ENCODE measurements around the gene CD274.
"Not testable (repeated sequence)": the region's sequence is repeated elsewhere in the genome, so short reads cannot be mapped to it uniquely, and the experiment has no call there.

CD274 gene

GRCh38 chr9:5427005-5427404, 23.3 kb upstream of the CD274 start:
- peaks cover 0 to 1% (median 0%) of the 10 kb centered on the region in 11 experiments; a peak in 1 of 22 replicates for H3K9me3 ChIP-seq (replicated peaks in 1 of 11)
- H3K4me1 ChIP-seq: no peaks in the 10 kb centered on the region
- TF ChIP-seq Cebpa-rat (IDR thresholded peaks at IDR 0.05): no peak
- no peak overlapping the region for H3K4me2 ChIP-seq
- H3K36me3 ChIP-seq: peaks cover 0 to 30% (median 4%) of the 10 kb centered on the region in 11 experiments; a peak in 8 of 22 replicates
- H3K9ac ChIP-seq: no peak overlapping the region
- H4K20me1 ChIP-seq: no peaks in the 10 kb centered on the region
- no peak overlapping the region for H3K27ac ChIP-seq
- H3K27me3 ChIP-seq: no peaks in the 10 kb centered on the region
- H3K4me3 ChIP-seq: no peak overlapping the region

GRCh38 chr9:5428172-5428571, 22.2 kb upstream of the CD274 start:
- H3K4me3 ChIP-seq: no peak overlapping the region
- no peaks in the 10 kb centered on the region for H3K27me3 ChIP-seq
- H4K20me1 ChIP-seq: no peaks in the 10 kb centered on the region
- no peak overlapping the region for H3K9ac ChIP-seq
- H3K27ac ChIP-seq: no peak overlapping the region
- no peak for TF ChIP-seq Cebpa-rat (IDR thresholded peaks at IDR 0.05)
- H3K9me3 ChIP-seq (replicated peaks in 1 of 11): peaks cover 4 to 13% (median 11%) of the 10 kb centered on the region in 11 experiments
- H3K4me2 ChIP-seq: no peak overlapping the region
- no peaks in the 10 kb centered on the region for H3K4me1 ChIP-seq
- H3K36me3 ChIP-seq: peaks cover 0 to 42% (median 15%) of the 10 kb centered on the region in 11 experiments; a peak in 12 of 22 replicates

GRCh38 chr9:5428794-5429528, 21.4 kb upstream of the CD274 start:
- no peak for TF ChIP-seq Cebpa-rat (IDR thresholded peaks at IDR 0.05)
- Histone ChIP-seq H3K9ac (no peak overlapping the region), H3K4me1 (no peaks in the 10 kb centered on the region), H4K20me1 (no peaks in the 10 kb centered on the region), H3K36me3 (peaks cover 3 to 50% (median 23%) of the 10 kb centered on the region in 11 experiments; a peak in 20 of 22 replicates), H3K4me3 (no peak overlapping the region), H3K27ac (no peak overlapping the region), H3K9me3 (replicated peaks in 1 of 11) (peaks cover 12 to 21% (median 18%) of the 10 kb centered on the region in 11 experiments), H3K27me3 (no peaks in the 10 kb centered on the region), H3K4me2 (no peak overlapping the region)

GRCh38 chr9:5429873-5430564, 20.3 kb upstream of the CD274 start:
- H3K9ac ChIP-seq: no peak overlapping the region
- H3K9me3 ChIP-seq (replicated peaks in 1 of 11): peaks cover 20 to 28% (median 26%) of the 10 kb centered on the region in 11 experiments
- no peak overlapping the region for H3K27ac ChIP-seq
- no peaks in the 10 kb centered on the region for H3K27me3 ChIP-seq
- no peak for TF ChIP-seq Cebpa-rat (IDR thresholded peaks at IDR 0.05)
- H3K36me3 ChIP-seq: peaks cover 10 to 58% (median 30%) of the 10 kb centered on the region in 11 experiments
- no peaks in the 10 kb centered on the region for H4K20me1 ChIP-seq
- no peak overlapping the region for H3K4me2 ChIP-seq
- no peak overlapping the region for H3K4me3 ChIP-seq
- no peaks in the 10 kb centered on the region for H3K4me1 ChIP-seq

GRCh38 chr9:5430912-5431311, 19.4 kb upstream of the CD274 start:
- Histone ChIP-seq H3K4me1 (peaks cover 0 to 4% (median 3%) of the 10 kb centered on the region in 10 experiments; a peak in 14 of 20 replicates), H4K20me1 (no peaks in the 10 kb centered on the region), H3K9me3 (replicated peaks in 1 of 11) (peaks cover 20 to 37% (median 31%) of the 10 kb centered on the region in 11 experiments), H3K4me3 (no peak overlapping the region), H3K9ac (no peak overlapping the region), H3K4me2 (no peak overlapping the region), H3K27ac (no peak overlapping the region), H3K27me3 (no peaks in the 10 kb centered on the region), H3K36me3 (peaks cover 19 to 67% (median 38%) of the 10 kb centered on the region in 11 experiments)
- TF ChIP-seq Cebpa-rat (IDR thresholded peaks at IDR 0.05): no peak

GRCh38 chr9:5432890-5433289, 17.5 kb upstream of the CD274 start:
- not testable (repeated sequence) for H3K27ac ChIP-seq, H3K4me2 ChIP-seq, H3K4me3 ChIP-seq, H3K27me3 ChIP-seq, H3K9ac ChIP-seq, H4K20me1 ChIP-seq
- H3K9me3 ChIP-seq (replicated peaks in 1 of 11): peaks cover 20 to 37% (median 31%) of the 10 kb centered on the region in 11 experiments
- peaks cover 21 to 67% (median 40%) of the 10 kb centered on the region in 11 experiments for H3K36me3 ChIP-seq
- peaks cover 10 to 17% (median 16%) of the 10 kb centered on the region in 10 experiments for H3K4me1 ChIP-seq

GRCh38 chr9:5433328-5433727, 17.0 kb upstream of the CD274 start:
- not testable (repeated sequence) for H3K4me3 ChIP-seq, H3K27me3 ChIP-seq, H3K4me2 ChIP-seq, H3K27ac ChIP-seq, H3K9ac ChIP-seq, H4K20me1 ChIP-seq
- peaks cover 20 to 37% (median 31%) of the 10 kb centered on the region in 11 experiments for H3K9me3 ChIP-seq (replicated peaks in 1 of 11)
- H3K4me1 ChIP-seq: peaks cover 15 to 21% (median 20%) of the 10 kb centered on the region in 10 experiments
- peaks cover 21 to 67% (median 40%) of the 10 kb centered on the region in 11 experiments for H3K36me3 ChIP-seq

- Histone ChIP-seq H3K36me3 (peaks cover 21 to 66% (median 40%) of the 10 kb centered on the region in 11 experiments), H3K4me1 (peaks cover 23 to 29% (median 28%) of the 10 kb centered on the region in 10 experiments), H3K9me3 (replicated peaks in 1 of 11) (peaks cover 20 to 37% (median 31%) of the 10 kb centered on the region in 11 experiments), H3K4me3 (peak overlapping the region in 3 of 10 experiments; percentile 18 to 38 (median 26); a peak in 3 of 20 replicates)
- not testable (repeated sequence) for H3K9ac ChIP-seq, H3K27ac ChIP-seq, H4K20me1 ChIP-seq, H3K4me2 ChIP-seq, H3K27me3 ChIP-seq
Measured at GRCh38 chr9:5433841-5434810, 16.2 kb upstream of the CD274 start.
